ENCODE results near the gene LZIC. TPM values are rescaled to one million over a fixed set of nuclear protein-coding genes. Genes with fewer than 3 reads are reported as not detected.

Gene LZIC
- total and polyA plus RNA-seq, 2 of the 13 experiments (the other 11 are each of a cell fraction or from before 2014, with no cell fraction given): 25.2 to 71.8 TPM

DNA sequence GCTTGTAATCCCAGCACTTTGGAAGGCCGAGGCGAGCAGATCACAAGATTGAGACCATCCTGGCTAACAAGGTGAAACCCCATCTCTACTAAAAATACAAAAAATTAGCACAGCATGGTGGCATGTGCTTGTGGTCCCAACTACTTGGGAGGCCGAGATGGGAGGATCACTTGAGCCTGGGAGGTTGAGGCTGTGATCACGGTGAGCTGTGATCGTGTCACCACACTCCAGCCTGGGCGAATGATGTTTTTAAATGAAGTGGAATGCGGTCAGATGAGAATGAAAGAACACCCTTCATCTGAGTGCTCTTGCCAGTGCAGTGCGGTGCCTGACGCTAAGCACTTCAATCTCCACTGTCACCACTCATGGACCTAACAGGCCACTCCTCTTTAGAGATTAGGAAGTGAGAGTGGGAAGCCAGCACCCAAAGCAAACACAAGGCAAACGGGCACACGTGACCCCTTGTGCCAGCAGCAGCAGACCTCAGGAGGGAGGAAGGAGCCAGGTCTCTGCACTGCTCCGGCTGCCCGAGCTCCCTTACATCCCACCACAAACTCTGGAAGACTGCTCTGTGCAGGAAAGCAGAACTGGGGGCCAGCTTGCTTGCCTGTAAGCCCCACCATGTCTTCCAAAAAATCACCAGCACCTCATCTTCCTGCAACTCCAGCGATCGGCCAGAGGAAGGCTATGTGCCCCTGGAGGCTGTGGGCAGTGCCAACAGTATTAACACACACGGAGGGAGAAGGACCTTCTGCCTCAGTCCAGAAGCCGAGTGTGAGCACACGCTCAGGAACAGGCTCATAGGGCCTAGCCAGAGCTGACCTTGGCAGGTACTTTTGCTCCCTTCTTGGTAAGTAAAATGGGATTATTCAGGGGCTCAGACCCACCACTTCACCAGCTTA lies 42.8 kb downstream of the LZIC start (continued):
- TF ChIP-seq PHF20 (CRISPR knock-in tag; IDR thresholded peaks at IDR 0.05) (no peak), TAF15 (IDR thresholded peaks at IDR 0.05; ENCODE audit: low read depth, low read length, poor library complexity, severe bottlenecking) (no peak), GABPB1 (CRISPR knock-in tag; IDR thresholded peaks at IDR 0.05) (no peak), ZNF30 (CRISPR knock-in tag; IDR thresholded peaks at IDR 0.05) (no peak), KDM5A (IDR thresholded peaks at IDR 0.05; ENCODE audit: borderline replicate concordance, low read length) (no peak), ZC3H4 (CRISPR knock-in tag; IDR thresholded peaks at IDR 0.05; ENCODE audit: borderline replicate concordance) (no peak), TARDBP (CRISPR knock-in tag; IDR thresholded peaks at IDR 0.05) (no peak), ESRRA (CRISPR knock-in tag; IDR thresholded peaks at IDR 0.05; ENCODE audit: low read depth) (no peak), ZBTB3 (CRISPR knock-in tag; IDR thresholded peaks at IDR 0.05; ENCODE audit: borderline replicate concordance, low read depth) (no peak), BATF2 (CRISPR knock-in tag; IDR thresholded peaks at IDR 0.05) (no peak), KDM4B (CRISPR knock-in tag; IDR thresholded peaks at IDR 0.05) (no peak), ZNF333 (CRISPR knock-in tag; IDR thresholded peaks at IDR 0.05; ENCODE audit: borderline replicate concordance) (no peak), ZFY (CRISPR knock-in tag; IDR thresholded peaks at IDR 0.05) (no peak; the same call in 1 of the 2 replicates), ZSCAN31 (CRISPR knock-in tag; IDR thresholded peaks at IDR 0.05; ENCODE audit: low read depth) (no peak), MXI1 (IDR thresholded peaks at IDR 0.05; ENCODE audit: borderline replicate concordance, low read depth, low read length) (peak; percentile 51; the same call in 1 of the 3 replicates), ZNF549 (CRISPR knock-in tag; IDR thresholded peaks at IDR 0.05) (no peak)
